B cell (primary cell): ENCODE results near the gene MT1A. TPM values are rescaled to one million over a fixed set of nuclear protein-coding genes. Genes with fewer than 3 reads are reported as not detected.

Source experiments
- ATAC-seq: fragments of 200-7000 bp; cut with Tn5 transposase; one replicate; pipeline ENCODE4 v1.10.0; 2021; ENCODE audit warnings: low read depth, mild to moderate bottlenecking, moderate number of reproducible peaks, moderate library complexity
- CTCF ChIA-PET: fragments of 350-600 bp; sonication (Branson Sonifier 250); formaldehyde crosslinking; loops from one replicate; lab custom pipeline; 2021; ENCODE audit warnings: antibody characterized with exemption, inconsistent platforms; lab: Charles Lee
- POLR2A ChIA-PET: fragments of 350-600 bp; sonication (Branson Sonifier 250); formaldehyde crosslinking; loops from one replicate; lab custom pipeline; 2021; ENCODE audit warnings: antibody characterized with exemption; lab: Charles Lee
- DNase-seq: peaks from one replicate; pipeline ENCODE4 v3.0.0; 2013
- H2AFZ ChIP-seq: 2 replicates; pipeline ENCODE4 v1.6.1; 2012; ENCODE audit warnings: mild to moderate bottlenecking, low read depth, low read length; ENCODE audit not compliant: insufficient read depth, poor library complexity, severe bottlenecking
- H3K27ac ChIP-seq, 2 donors: 1 replicate in 1 of 2; 2 replicates in 1 of 2; pipeline ENCODE4 v1.5.1; 2012 to 2013; ENCODE audit warnings: low read length in 2 of 2, mild to moderate bottlenecking in 2 of 2, moderate library complexity in 1 of 2
- H3K27me3 ChIP-seq, 4 experiments: fragments of 200-600 bp in 1 of 4; sonication (generic) in 1 of 4; replicated peaks in 1 of 4; 1 replicate in 2 of 4; 2 replicates in 2 of 4; pipeline versions ENCODE4 v1.6.1 to v1.7.0; 2013 to 2016; ENCODE audit warnings: low read length in 3 of 4, mild to moderate bottlenecking in 2 of 4, mixed read lengths in 1 of 4, moderate library complexity in 1 of 4; ENCODE audit not compliant: insufficient read depth in 4 of 4, control insufficient read depth in 3 of 4; ENCODE audit errors: control extremely low read depth in 1 of 4
- H3K36me3 ChIP-seq, 2 experiments: replicated peaks in 1 of 2; 1 replicate in 1 of 2; 2 replicates in 1 of 2; pipeline versions ENCODE4 v1.6.1 to v1.7.1; 2013; ENCODE audit warnings: low read length in 1 of 2; ENCODE audit not compliant: insufficient read depth in 2 of 2, control insufficient read depth in 1 of 2; ENCODE audit errors: control extremely low read depth in 1 of 2, extremely low read depth in 1 of 2
- H3K4me1 ChIP-seq, 2 donors: fragments of 200-600 bp in 1 of 2; sonication (generic) in 1 of 2; 1 replicate in 1 of 2; 2 replicates in 1 of 2; pipeline versions ENCODE4 v1.5.1 to v1.6.1; 2013 to 2017; ENCODE audit warnings: low read length in 2 of 2; ENCODE audit not compliant: control insufficient read depth in 2 of 2, insufficient read depth in 2 of 2
- H3K4me2 ChIP-seq: replicated peaks from 2 replicates; pipeline ENCODE3; 2012; ENCODE audit warnings: mild to moderate bottlenecking, low read depth, low read length; ENCODE audit not compliant: poor library complexity, severe bottlenecking
- H3K4me3 ChIP-seq, 5 experiments: fragments of 200-600 bp in 1 of 5; sonication (generic) in 1 of 5; 1 replicate in 3 of 5; 2 replicates in 2 of 5; pipeline versions ENCODE4 v1.5.1 to v1.7.0; 2011 to 2016; ENCODE audit warnings: low read length in 4 of 5, mild to moderate bottlenecking in 4 of 5, low read depth in 2 of 5, control low read depth in 1 of 5, moderate library complexity in 1 of 5; ENCODE audit not compliant: insufficient read depth in 1 of 5; ENCODE audit errors: control extremely low read depth in 1 of 5, extremely low read depth in 1 of 5
- H3K79me2 ChIP-seq: fragments of 200-600 bp; sonication (generic); one replicate; pipeline ENCODE4 v1.6.0; 2016; ENCODE audit warnings: low read length; ENCODE audit not compliant: control insufficient read depth, insufficient read depth
- H3K9ac ChIP-seq: fragments of 200-600 bp; sonication (generic); 2 replicates; pipeline ENCODE4 v1.6.1; 2017; ENCODE audit warnings: mild to moderate bottlenecking, low read length, moderate library complexity
- H3K9me3 ChIP-seq, 3 donors: one replicate each; pipeline versions ENCODE4 v1.6.1 to v1.7.1; 2013; ENCODE audit warnings: low read length in 2 of 3; ENCODE audit not compliant: control insufficient read depth in 2 of 3, insufficient read depth in 1 of 3; ENCODE audit errors: control extremely low read depth in 1 of 3
- H4K20me1 ChIP-seq: 2 replicates; pipeline ENCODE4 v1.6.0; 2012; ENCODE audit warnings: mild to moderate bottlenecking, low read length; ENCODE audit not compliant: insufficient read depth, control insufficient read depth, poor library complexity, severe bottlenecking
- H3K27ac Mint-ChIP-seq: one replicate; pipeline ENCODE4 v1.8.0; 2021; ENCODE audit warnings: mixed read lengths
- H3K27me3 Mint-ChIP-seq: one replicate; pipeline ENCODE4 v1.8.0; 2021; ENCODE audit warnings: mixed read lengths
- H3K4me1 Mint-ChIP-seq: one replicate; pipeline ENCODE4 v1.8.0; 2021; ENCODE audit warnings: mixed read lengths
- H3K4me3 Mint-ChIP-seq: one replicate; pipeline ENCODE4 v1.8.0; 2021; ENCODE audit warnings: mixed read lengths
- H3K9me3 Mint-ChIP-seq: one replicate; pipeline ENCODE4 v1.8.0; 2022; ENCODE audit warnings: mixed read lengths; ENCODE audit not compliant: insufficient read depth
- EZH2 ChIP-seq: IDR thresholded peaks from 2 replicates; pipeline ENCODE4 v1.6.1; 2012; ENCODE audit warnings: borderline replicate concordance, low read depth, mild to moderate bottlenecking, moderate library complexity, low read length; ENCODE audit not compliant: insufficient read depth, poor library complexity, severe bottlenecking
- WGBS: methylation state at CpG from one replicate; pipeline ENCODE4 v1.1.5; 2013; ENCODE audit warnings: missing lambda C conversion rate; ENCODE audit not compliant: insufficient coverage; 5-methylcytosine and 5-hydroxymethylcytosine counted together
- intact Hi-C: fragments of 100-400 bp; cut with micrococcal nuclease; formaldehyde crosslinking; loops from one replicate; pipeline ENCODE4 v1.10.0; 2022
- polyA plus RNA-seq: library from polyadenylated mRNA; depleted of rRNA; stranded (reverse); fragments of >200 nt; gene quantifications from 2 replicates; pipeline ENCODE4 v1.2.3, GENCODE V29; 2012
- total RNA-seq, 2 donors: library from RNA; stranded (reverse); fragments of 120-200 nt in 1 of 2; gene quantifications; 1 replicate in 1 of 2; 2 replicates in 1 of 2; pipeline versions ENCODE4 v1.2.3 to v1.2.4, GENCODE V29; 2013 to 2022
- TF ChIP-seq, protein P1 (sequence below): fragments of 200-600 bp; IDR thresholded peaks from one replicate; pipeline ENCODE4 v1.8.0; 2022; ENCODE audit warnings: antibody characterized with exemption, mild to moderate bottlenecking

The MT1A gene
- total and polyA plus RNA-seq, 2 donors (not counting 1 experiment from before 2014, with no cell fraction given) = not detected

DNA sequence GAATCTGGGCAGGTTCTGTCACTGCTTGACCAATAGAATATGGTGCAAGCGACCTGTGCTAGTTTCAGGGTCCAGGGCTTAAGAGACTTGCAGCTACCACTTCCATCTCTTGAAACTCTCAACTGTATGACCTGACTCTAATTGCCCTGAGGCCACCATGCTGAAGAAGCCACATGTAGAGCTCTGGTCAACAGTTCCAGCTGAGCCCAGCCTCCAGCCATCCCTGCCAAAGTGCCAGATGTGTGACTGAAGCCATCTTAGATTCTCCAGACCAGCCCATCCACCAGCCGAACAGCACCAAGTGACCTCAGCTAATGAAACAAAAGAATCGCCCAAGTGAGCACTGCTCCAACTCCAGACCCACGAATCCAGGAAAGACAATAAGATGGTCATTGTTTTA, 33.5 kb upstream of the MT1A start:
- TF ChIP-seq EZH2 = no peak
- TF ChIP-seq, protein P1, sequence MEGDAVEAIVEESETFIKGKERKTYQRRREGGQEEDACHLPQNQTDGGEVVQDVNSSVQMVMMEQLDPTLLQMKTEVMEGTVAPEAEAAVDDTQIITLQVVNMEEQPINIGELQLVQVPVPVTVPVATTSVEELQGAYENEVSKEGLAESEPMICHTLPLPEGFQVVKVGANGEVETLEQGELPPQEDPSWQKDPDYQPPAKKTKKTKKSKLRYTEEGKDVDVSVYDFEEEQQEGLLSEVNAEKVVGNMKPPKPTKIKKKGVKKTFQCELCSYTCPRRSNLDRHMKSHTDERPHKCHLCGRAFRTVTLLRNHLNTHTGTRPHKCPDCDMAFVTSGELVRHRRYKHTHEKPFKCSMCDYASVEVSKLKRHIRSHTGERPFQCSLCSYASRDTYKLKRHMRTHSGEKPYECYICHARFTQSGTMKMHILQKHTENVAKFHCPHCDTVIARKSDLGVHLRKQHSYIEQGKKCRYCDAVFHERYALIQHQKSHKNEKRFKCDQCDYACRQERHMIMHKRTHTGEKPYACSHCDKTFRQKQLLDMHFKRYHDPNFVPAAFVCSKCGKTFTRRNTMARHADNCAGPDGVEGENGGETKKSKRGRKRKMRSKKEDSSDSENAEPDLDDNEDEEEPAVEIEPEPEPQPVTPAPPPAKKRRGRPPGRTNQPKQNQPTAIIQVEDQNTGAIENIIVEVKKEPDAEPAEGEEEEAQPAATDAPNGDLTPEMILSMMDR = no peak
- ChIA-PET POLR2A (no interaction called here), CTCF (interaction anchor here (0.6 to 2.0 kb wide), 5 partner anchors 26 to 1493 kb away, joined by 3 to 17 read pairs (median 4); no protein-coding TSS in a partner anchor)
- Mint-ChIP-seq H3K4me1 (peaks cover 24% of the 10 kb centered on the region), H3K27me3 (peaks cover 19% of the 10 kb centered on the region), H3K4me3 (no peak overlapping the region), H3K9me3 (no peaks in the 10 kb centered on the region), H3K27ac (no peak overlapping the region)
- no peaks in the 10 kb centered on the region for H3K79me2 ChIP-seq
- H3K9ac ChIP-seq = no peak overlapping the region
- H2AFZ ChIP-seq = no peak overlapping the region
- H3K36me3 ChIP-seq = no peaks in the 10 kb centered on the region
- no peak overlapping the region for H3K4me2 ChIP-seq
- no peaks in the 10 kb centered on the region for H4K20me1 ChIP-seq
- ATAC-seq (no peak), DNase-seq (no peak)
- H3K27ac ChIP-seq = no peak overlapping the region
- peaks cover 12 to 28% of the 10 kb centered on the region in 2 donors for H3K4me1 ChIP-seq
- H3K27me3 ChIP-seq = peaks cover 0 to 11% (median 3%) of the 10 kb centered on the region in 4 experiments
- H3K4me3 ChIP-seq = no peak overlapping the region
- H3K9me3 ChIP-seq = no peaks in the 10 kb centered on the region
- intact Hi-C loops = loop anchor here (10.0 kb wide), 1 partner anchor 310 kb away; no protein-coding TSS in a partner anchor
- WGBS = 100% methylated on average over 4 of the region's 4 CpGs

DNA sequence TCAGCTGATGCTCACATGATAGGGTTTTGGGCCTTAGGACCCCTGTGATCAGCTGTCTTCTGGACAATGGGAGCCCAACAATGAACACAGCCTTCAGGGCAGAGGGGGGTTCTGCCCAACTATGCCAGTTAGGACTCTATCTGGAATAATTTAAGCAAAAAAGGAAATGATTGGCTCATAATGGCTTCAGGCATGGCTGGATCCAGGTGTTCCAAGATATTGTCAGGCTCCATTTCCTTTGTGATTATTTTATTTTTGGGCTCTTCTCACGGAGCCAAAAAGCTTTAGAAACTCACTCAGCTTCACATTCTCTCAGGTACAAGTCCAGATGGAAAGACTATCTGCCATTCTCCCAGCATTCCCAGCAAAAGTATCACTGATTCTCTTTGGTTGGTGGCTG, 33.0 kb upstream of the MT1A start:
- peaks cover 28% of the 10 kb centered on the region for H3K4me1 Mint-ChIP-seq

More for the DNA sequence above, 33.0 kb upstream of the MT1A start:
- no peaks in the 10 kb centered on the region for H3K9me3 ChIP-seq
- H3K4me1 ChIP-seq = peaks cover 17 to 34% of the 10 kb centered on the region in 2 donors
- POLR2A ChIA-PET = no interaction called here
- no peak overlapping the region for H3K27ac ChIP-seq
- Mint-ChIP-seq H3K27ac (no peak overlapping the region), H3K9me3 (no peaks in the 10 kb centered on the region), H3K27me3 (peaks cover 14% of the 10 kb centered on the region), H3K4me3 (no peak overlapping the region)
- intact Hi-C loops = loop anchor here (10.0 kb wide), 1 partner anchor 309 kb away; no protein-coding TSS in a partner anchor
- CTCF ChIA-PET = interaction anchor here (0.6 to 2.0 kb wide), 5 partner anchors 25 to 1492 kb away, joined by 3 to 17 read pairs (median 4); no protein-coding TSS in a partner anchor
- H3K79me2 ChIP-seq = no peaks in the 10 kb centered on the region
- H2AFZ ChIP-seq = no peak overlapping the region
- H3K9ac ChIP-seq = no peak overlapping the region
- no peaks in the 10 kb centered on the region for H4K20me1 ChIP-seq
- no peak overlapping the region for H3K4me3 ChIP-seq
- DNase-seq (no peak), ATAC-seq (no peak)
- peaks cover 0 to 11% (median 3%) of the 10 kb centered on the region in 4 experiments for H3K27me3 ChIP-seq
- no peak overlapping the region for H3K4me2 ChIP-seq
- no peaks in the 10 kb centered on the region for H3K36me3 ChIP-seq
- WGBS = no CpG with 5 or more reads among the region's 1 CpG
- TF ChIP-seq, protein P1 = no peak
- no peak for TF ChIP-seq EZH2
